Mammary epithelial cell (primary cell): ENCODE measurements around the gene PPARG.

Experiments used
- CTCF ChIP-seq, 2 donors: IDR thresholded peaks in 1 of 2; conservative IDR thresholded peaks in 1 of 2; 2 replicates each; pipeline ENCODE4 v1.5.1; 2011 to 2012; ENCODE audit warnings: inconsistent platforms in 2 of 2, low read length in 2 of 2, mild to moderate bottlenecking in 2 of 2, control low read depth in 1 of 2, low read depth in 1 of 2; ENCODE audit not compliant: insufficient read depth in 1 of 2; ENCODE audit errors: extremely low read depth in 1 of 2
- EZH2 ChIP-seq: IDR thresholded peaks from 2 replicates; pipeline ENCODE4 v1.6.1; 2012; ENCODE audit warnings: low read length, inconsistent platforms, borderline replicate concordance

DNA sequence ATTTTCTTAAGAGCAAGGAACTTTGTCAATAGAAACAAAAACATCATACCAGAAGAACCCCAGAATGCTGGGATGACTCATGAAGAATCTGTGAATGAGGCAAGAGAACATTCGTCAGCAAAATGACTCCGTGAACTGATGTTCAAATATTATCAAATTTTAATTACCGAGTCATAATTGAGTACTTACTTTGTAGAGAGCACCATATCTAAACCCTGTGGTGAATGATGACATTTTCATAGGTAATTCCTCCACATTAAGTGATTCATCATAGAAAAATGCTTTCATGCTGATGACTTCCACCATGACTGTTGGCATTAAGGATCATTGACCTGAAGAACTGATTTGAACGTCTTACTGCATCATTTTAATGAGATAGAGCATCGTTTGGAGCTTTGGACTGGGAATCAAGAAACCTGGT lies 56.3 kb downstream of the PPARG start:
- TF ChIP-seq CTCF (conservative IDR thresholded peaks at IDR 0.05 in 1 of 2, IDR thresholded peaks at IDR 0.05 in 1 of 2; ENCODE audit: extremely low read depth in 1 of 2, insufficient read depth in 1 of 2, low read depth in 1 of 2, low read length in 2 of 2) (no peak), EZH2 (no peak)
